ENCODE data around the gene PRRC2B. TPM values are rescaled to one million over a fixed set of nuclear protein-coding genes. Genes with fewer than 3 reads are reported as not detected.
A peak's percentile ranks its signal among the peaks of the same experiment; 100 is the strongest.

PRRC2B gene
- total RNA-seq, 1 donor from 2014 or later, result 505 TPM

DNA sequence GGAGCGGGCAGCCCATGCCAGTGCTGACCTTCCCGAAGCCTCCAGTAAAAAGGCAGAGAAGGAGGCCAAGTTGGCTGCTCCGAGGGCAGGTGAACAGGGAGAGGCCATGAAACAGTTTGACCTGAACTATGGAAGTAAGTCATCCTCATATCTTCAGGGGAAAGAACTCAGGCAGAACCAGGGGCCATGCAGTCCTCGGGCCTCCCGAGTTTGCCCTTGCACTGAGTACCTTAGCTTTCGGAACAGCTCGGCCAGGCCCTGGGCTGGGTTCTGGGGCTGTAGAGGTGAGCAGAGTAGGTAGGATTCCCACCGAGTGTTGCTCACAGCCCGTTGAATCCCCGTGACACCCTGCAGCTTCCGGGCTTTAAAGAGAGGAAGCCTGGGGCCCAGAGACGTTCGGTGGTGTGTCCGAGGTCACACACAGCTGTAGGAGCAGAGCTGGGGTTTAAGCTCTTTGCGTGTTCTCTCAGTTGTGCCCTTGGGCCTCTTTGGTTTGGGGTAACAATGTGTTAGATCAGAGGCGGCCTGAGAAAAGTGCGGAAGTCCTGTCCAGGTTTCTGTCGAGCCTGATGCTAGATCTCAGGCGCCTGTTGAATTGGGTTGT is 84.0 kb downstream of the PRRC2B start:
- H3K27ac Mint-ChIP-seq, result peak overlapping the region; percentile 78
- H3K9me3 Mint-ChIP-seq, result no peaks in the 10 kb centered on the region
- TF ChIP-seq, protein P1, sequence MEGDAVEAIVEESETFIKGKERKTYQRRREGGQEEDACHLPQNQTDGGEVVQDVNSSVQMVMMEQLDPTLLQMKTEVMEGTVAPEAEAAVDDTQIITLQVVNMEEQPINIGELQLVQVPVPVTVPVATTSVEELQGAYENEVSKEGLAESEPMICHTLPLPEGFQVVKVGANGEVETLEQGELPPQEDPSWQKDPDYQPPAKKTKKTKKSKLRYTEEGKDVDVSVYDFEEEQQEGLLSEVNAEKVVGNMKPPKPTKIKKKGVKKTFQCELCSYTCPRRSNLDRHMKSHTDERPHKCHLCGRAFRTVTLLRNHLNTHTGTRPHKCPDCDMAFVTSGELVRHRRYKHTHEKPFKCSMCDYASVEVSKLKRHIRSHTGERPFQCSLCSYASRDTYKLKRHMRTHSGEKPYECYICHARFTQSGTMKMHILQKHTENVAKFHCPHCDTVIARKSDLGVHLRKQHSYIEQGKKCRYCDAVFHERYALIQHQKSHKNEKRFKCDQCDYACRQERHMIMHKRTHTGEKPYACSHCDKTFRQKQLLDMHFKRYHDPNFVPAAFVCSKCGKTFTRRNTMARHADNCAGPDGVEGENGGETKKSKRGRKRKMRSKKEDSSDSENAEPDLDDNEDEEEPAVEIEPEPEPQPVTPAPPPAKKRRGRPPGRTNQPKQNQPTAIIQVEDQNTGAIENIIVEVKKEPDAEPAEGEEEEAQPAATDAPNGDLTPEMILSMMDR (IDR thresholded peaks at IDR 0.05; ENCODE audit: unreplicated experiment), result no peak
- peaks cover 38% of the 10 kb centered on the region for H3K36me3 Mint-ChIP-seq
- no peaks in the 10 kb centered on the region for H3K27me3 Mint-ChIP-seq (ENCODE audit: low read depth)
- H3K4me1 Mint-ChIP-seq, result peaks cover 11% of the 10 kb centered on the region
- H3K4me3 Mint-ChIP-seq, result no peak overlapping the region
- no peak for DNase-seq (ENCODE audit: low spot score in 2 of 2, unreplicated experiment in 2 of 2)

DNA sequence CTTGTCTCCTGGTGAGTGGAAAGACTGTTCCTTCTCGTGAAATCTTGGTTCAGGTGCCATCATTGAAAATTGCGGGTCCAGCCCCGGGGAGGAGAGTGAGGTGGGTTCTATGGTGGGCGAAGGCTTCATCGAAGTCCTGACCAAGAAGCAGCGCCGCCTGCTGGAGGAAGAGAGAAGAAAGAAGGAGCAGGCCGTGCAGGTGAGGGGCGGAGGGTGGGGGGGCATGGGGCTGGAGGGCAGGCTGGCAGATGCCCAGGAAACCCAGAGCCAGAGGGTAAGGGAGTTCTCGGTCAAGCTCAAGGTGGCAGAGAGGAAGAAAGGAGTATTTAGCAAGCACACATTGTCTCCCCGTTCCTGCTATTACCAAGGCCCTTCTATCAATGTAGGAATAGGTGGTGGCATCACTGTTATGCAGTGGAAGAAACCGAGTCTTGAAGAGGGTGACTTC is 84.6 kb downstream of the PRRC2B start:
- no peaks in the 10 kb centered on the region for H3K27me3 Mint-ChIP-seq (ENCODE audit: low read depth)
- DNase-seq (ENCODE audit: low spot score in 2 of 2, unreplicated experiment in 2 of 2), result peak in 1 of 2 experiments; percentile 64
- TF ChIP-seq, protein P1 (IDR thresholded peaks at IDR 0.05; ENCODE audit: unreplicated experiment), result peak; percentile 58
- peak overlapping the region; percentile 78 for H3K27ac Mint-ChIP-seq
- peaks cover 38% of the 10 kb centered on the region for H3K36me3 Mint-ChIP-seq
- no peaks in the 10 kb centered on the region for H3K9me3 Mint-ChIP-seq
- H3K4me1 Mint-ChIP-seq, result peaks cover 11% of the 10 kb centered on the region
- H3K4me3 Mint-ChIP-seq, result no peak overlapping the region

DNA sequence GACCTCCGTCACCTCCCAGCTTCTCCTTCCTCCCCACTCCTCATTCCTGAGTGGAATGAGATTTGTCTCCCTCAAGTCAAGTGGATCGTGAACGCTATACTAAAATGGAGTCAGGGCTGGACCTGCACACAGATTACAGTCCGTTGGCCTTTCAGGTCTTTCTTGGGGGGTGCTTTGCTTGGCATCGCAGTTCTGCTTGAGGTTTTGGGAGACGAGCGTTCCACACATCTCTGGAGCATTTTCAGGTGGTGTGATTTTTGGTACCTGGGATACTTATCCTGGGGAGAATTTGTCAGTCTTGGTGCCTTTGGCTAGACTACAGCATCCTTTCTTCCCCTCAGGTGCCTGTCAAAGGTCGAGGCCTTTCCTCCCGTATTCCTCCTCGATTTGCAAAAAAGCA is 85.0 kb downstream of the PRRC2B start:
- Mint-ChIP-seq H3K27me3 (ENCODE audit: low read depth) (no peaks in the 10 kb centered on the region), H3K9me3 (no peaks in the 10 kb centered on the region), H3K27ac (peak overlapping the region; percentile 76), H3K36me3 (peaks cover 35% of the 10 kb centered on the region), H3K4me3 (no peak overlapping the region), H3K4me1 (peaks cover 11% of the 10 kb centered on the region)
- TF ChIP-seq, protein P1 (IDR thresholded peaks at IDR 0.05; ENCODE audit: unreplicated experiment), result no peak
- no peak for DNase-seq (ENCODE audit: low spot score in 2 of 2, unreplicated experiment in 2 of 2)

DNA sequence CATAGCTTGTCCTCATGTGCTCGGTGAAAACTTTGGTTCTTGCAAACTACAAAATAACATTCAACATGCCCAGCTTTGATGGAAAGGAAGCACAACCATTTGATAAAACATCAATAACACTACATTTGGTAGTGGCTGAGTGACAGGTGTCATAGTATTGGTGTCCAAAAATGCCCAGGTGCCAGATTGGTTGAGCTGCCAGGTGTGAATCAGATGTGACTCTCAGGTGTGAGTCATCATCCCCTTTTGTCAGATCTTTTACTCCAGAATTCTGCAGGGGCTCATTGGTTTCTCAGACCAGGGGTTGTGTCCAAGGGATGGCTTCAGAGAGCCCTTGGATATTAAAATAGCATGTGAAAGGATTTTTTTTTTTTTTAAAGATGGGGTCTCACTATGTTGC is 86.4 kb downstream of the PRRC2B start:
- H3K27me3 Mint-ChIP-seq (ENCODE audit: low read depth), result no peaks in the 10 kb centered on the region
- TF ChIP-seq, protein P1 (IDR thresholded peaks at IDR 0.05; ENCODE audit: unreplicated experiment), result no peak
- peak overlapping the region; percentile 30 for H3K27ac Mint-ChIP-seq
- no peak for DNase-seq (ENCODE audit: low spot score in 2 of 2, unreplicated experiment in 2 of 2)
- no peak overlapping the region for H3K4me3 Mint-ChIP-seq
- H3K36me3 Mint-ChIP-seq, result peaks cover 30% of the 10 kb centered on the region
- H3K9me3 Mint-ChIP-seq, result no peaks in the 10 kb centered on the region
- peaks cover 11% of the 10 kb centered on the region for H3K4me1 Mint-ChIP-seq

DNA sequence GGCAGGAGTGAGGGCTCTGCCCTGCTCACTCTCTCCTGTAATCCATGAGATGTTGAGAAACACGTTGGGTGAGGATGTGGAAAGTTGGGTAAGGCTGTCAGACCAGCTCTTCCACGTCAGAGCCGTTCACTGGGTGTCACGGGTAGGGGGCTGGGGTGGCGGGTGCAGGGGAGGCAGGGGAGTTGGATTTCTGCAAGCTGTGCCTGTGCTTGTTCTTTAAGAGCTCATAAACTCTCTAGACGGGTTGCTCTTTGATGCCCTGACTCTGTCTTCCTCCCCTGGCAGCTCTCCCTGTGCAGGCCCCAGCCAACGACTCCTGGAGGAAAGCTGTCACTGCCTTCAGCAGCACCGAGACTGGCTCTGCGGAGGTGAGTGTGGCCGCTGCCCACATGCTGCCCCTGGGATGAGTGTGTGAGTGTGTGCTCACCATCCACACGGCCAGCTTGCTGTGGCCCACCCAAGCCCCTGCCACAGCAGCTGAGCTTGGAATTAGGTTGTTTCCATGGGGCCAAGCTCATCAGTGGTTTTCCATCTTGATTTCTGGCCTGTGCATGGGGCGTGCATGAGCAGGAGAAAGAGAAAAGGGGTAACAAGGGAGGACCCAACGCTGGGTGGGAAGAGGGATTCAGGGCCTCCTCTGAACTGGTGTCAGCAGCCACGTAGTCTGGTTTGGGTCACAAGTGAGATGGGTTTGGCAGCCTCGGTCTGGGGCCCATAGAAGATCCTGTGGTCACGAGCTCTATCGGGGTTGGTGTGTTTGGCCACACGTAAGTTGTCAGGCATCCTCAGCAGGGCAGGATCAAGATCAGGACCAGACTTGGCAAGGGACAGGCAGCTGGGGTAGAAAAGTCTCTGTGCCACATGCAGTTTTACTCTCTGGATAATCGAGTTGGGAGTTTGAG is 87.8 kb downstream of the PRRC2B start:
- Mint-ChIP-seq H3K36me3 (peaks cover 36% of the 10 kb centered on the region), H3K4me1 (peaks cover 11% of the 10 kb centered on the region), H3K4me3 (no peak overlapping the region), H3K27ac (peak overlapping the region; percentile 93), H3K27me3 (ENCODE audit: low read depth) (no peaks in the 10 kb centered on the region), H3K9me3 (no peaks in the 10 kb centered on the region)
- no peak for DNase-seq (ENCODE audit: low spot score in 2 of 2, unreplicated experiment in 2 of 2)
- TF ChIP-seq, protein P1 (IDR thresholded peaks at IDR 0.05; ENCODE audit: unreplicated experiment), result no peak

All from mesothelial cell of epicardium (in vitro differentiated cells).